Endometrial microvascular endothelial cells (primary cell): ENCODE data around the gene ARHGEF16. TPM values are rescaled to one million over a fixed set of nuclear protein-coding genes. Genes with fewer than 3 reads are reported as not detected.

Source experiments
- in situ Hi-C: cut with HindIII; loops from 2 replicates; pipeline ENCODE4 v1.10.0; 2017; ENCODE audit warnings: low sequenced_read_pairs, low pct_unique_long_range_greater_than_20kb; ENCODE audit errors: inconsistent ontology term
- total RNA-seq: library from RNA; depleted of rRNA; stranded (reverse); fragments of >200 nt; gene quantifications from one replicate; pipeline ENCODE4 v1.2.3, GENCODE V29; 2015; ENCODE audit errors: inconsistent ontology term

ARHGEF16 gene
- total RNA-seq, 1 donor from 2014 or later: not detected

DNA sequence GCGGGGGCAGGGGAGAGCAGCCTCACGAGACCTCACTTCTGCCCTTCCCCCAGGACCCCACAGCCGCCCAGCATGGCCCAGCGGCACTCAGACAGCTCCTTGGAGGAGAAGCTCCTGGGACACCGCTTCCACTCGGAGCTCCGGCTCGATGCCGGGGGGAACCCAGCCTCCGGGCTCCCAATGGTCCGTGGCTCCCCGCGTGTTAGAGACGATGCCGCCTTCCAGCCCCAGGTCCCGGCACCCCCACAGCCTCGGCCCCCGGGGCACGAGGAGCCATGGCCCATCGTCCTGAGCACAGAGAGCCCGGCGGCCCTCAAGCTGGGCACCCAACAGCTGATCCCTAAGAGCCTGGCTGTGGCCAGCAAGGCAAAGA is 8.5 kb downstream of the ARHGEF16 start:
- in situ Hi-C loops: no loop called here

- in situ Hi-C loops: no loop called here
These were observed 9.0 kb downstream of the ARHGEF16 start for GRCh38 chr1:3463408-3463863.

DNA sequence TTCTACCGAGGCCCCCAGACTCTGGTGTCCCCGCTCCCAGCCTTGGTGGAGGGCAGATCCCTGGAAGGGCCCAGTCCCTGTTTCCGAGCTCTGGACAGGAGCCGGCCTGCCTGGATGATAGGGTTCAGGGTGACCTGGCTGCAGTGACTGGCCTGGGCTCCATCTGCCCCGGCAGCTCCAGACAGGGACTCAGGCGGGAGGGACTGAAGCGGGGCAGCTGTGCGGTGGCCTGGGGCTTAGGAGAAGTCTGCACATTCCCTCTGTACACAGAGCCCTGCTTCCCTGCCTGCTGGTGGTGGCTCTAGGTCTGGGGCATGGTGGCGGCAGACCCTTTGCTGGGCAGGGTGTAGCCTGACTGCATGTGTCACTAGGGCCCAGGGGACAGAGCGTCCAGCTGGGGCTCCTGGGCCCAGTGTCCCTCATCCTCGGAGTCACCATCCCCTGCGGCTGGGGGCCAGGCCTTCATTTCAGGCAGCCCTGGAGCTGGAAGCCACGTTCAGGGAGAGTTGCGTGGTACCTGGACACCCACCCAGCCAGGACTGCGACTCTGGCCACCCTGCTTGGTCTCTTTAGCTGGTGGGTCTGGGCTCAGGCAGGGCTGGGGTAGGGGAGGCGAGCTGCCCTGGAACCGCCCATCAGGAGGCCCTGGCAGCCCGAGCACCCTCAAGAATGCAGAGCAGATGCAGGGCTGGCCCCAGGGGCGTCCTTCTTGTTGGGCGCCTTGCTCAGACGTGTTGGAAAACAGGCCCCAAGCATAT is 9.6 kb downstream of the ARHGEF16 start:
- in situ Hi-C loops: no loop called here

- in situ Hi-C loops: no loop called here
These were observed 10.2 kb downstream of the ARHGEF16 start for GRCh38 chr1:3464649-3465025.

DNA sequence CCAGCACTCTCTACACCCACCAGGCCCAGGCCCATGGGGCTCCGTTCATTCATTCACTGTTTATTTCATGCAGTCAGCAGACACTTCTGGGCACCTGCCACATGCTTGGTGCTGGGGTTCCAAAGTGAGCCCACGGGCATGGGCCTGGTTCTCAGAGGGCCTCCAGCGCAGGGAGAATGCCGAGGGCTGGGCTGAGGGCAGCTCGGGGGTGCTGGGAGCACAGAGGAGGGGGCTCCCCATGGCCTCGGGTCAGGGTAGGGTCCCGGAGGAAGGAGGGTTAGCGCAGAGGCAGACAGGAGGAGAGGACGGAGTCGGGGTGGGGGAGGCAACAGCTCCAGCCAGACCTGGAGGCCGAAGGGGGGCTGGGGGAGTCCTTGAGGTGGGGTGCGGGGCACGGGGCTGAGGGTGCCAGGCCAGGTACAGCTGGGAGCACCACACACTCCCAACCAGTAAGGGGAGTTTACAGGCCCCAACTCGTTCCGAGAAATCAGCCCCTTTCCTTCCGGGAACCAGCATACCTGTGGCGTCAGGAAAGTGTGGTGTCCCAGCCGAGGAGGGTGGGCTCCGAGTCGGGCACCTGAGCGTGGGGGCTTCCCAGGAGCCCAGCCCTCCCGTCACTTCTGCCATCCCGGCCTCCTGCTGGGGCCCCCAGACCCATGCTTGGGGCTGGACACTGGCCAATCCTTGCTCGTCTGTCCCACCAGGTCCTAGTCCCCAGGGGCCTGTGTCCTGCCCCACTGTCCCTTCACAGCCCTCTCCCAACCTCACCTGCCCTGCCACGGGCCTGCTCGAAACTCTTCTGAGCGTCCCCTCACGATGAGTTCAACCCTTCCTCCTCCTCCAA is 10.8 kb downstream of the ARHGEF16 start:
- in situ Hi-C loops: no loop called here

DNA sequence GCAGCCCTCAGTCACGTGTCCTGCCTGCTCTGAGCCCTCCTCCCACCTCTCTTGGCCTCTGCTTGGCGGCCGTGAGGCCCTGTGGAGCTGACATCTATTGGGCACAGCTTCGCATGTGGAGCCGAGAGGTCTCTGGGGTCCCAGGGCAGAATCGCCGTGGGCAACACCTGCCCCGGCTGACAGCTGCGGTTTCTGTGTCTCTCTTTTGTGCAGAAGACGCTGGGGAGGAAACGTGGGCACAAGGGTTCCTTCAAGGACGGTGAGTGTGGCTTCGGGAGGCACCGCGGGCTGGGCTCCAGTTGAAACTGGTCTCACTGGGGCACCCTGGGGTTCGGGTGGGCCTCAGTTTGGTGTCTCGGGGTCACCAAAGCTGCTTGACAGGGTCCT is 11.5 kb downstream of the ARHGEF16 start:
- in situ Hi-C loops: no loop called here

GRCh38 chr1:3466366-3467075 is 12.1 kb downstream of the ARHGEF16 start:
- in situ Hi-C loops: no loop called here

GRCh38 chr1:3467096-3468036 is 12.9 kb downstream of the ARHGEF16 start:
- in situ Hi-C loops: no loop called here

DNA sequence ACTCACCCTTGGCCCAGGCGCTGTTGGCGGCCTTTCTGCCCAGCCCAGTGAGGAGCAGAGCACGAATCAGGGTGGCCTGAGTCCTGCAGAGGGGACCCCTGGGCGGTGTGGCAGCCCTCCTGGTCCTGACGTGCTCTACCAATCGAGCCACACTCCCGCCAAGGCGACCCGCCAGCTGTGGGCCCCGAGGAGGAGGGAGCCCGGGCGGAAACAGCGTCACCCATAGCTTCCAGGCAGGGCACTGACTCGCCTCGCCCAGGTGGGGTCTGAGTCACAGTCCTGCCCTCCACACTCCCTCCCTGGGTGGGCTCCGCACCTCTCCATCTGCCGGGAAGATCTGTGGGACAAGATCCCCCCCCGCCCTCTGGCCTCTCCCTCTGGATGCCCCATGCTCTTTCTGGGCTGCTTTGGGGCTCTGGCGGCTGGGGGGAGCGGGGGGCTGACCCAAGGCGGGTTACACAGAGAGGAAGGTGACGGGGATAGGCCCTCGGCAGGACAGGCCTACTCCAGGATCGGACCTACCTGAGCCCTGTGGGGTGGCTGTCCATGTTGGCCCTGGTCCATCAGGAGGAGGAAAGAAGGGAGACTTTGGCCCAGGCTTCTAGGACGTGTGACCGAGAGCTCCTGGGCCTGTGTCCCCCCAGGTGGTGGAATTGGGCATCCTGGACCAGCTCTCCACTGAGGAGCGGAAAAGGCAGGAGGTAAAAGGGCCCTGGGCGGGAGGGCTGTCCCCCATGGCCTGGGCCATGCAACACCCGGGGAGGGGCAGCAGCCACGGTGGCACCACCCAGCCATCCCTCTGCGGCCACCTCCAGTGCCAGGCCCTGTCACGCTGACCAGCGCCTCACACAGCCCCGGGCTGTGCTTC is 14.0 kb downstream of the ARHGEF16 start:
- in situ Hi-C loops: no loop called here

DNA sequence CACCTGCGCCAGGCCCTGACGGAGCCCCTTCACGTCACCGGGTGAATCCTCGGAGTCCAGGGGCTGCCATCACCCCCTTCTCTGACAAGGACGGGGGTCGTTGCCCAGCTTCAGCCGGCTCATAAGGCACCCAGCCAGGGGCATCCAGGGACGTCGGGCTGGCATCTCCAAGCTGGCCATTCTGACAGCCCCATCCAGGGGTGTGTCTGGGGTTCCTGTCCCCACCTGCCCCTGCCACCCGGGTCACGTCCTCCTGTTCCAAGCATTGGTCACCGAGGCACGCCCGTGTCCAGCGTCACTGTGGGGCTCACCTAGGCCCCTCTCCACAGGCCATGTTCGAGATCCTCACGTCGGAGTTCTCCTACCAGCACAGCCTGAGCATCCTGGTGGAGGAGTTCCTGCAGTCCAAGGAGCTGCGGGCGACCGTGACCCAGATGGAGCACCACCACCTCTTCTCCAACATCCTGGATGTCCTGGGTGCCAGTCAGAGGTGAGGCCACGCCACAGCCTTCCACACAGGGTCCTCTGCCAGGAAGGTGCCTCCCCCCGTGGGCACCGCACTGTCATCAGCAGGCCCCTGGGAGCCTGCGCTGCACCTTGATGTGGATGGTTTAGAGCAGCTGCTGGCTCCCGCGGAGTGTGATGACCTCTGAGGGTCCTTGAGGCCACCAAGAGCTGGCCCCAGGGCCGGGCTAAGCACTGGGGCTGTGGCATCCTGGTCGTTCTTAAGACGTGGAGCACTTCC is 14.8 kb downstream of the ARHGEF16 start:
- in situ Hi-C loops: no loop called here

GRCh38 chr1:3469849-3470649 is 15.6 kb downstream of the ARHGEF16 start:
- in situ Hi-C loops: no loop called here

DNA sequence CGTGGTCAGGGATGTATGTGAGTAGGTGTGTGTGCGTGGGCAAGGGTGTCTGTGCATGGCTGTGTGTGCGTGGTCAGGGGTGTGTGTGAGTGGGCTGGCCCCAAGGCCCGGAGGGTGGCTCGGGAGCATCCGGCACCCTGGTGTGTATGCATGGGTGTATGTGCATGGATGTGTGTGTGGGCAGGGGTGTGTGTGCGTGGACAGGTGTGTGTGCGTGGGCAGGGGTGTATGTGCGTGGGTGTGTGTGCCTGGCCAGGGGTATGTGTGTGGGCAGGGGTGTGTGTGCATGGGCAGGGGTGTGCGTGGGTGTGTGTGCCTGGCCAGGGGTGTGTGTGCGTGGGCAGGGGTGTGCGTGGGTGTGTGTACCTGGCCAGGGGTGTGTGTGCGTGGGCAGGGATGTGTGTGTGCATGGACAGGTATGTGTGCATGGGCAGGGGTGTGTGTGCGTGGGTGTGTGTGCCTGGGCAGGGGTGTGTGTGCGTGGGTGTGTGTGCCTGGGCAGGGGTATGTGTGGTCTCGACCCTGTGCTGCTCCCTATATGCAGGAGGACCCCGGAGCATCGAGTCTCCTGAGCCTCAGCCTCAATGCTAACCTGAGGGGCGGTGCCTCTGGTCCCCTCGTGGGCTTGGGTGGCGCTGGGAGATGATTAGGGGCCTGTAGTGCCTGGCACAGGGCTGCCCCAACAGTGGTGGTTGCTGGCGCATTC is 16.3 kb downstream of the ARHGEF16 start:
- in situ Hi-C loops: no loop called here

DNA sequence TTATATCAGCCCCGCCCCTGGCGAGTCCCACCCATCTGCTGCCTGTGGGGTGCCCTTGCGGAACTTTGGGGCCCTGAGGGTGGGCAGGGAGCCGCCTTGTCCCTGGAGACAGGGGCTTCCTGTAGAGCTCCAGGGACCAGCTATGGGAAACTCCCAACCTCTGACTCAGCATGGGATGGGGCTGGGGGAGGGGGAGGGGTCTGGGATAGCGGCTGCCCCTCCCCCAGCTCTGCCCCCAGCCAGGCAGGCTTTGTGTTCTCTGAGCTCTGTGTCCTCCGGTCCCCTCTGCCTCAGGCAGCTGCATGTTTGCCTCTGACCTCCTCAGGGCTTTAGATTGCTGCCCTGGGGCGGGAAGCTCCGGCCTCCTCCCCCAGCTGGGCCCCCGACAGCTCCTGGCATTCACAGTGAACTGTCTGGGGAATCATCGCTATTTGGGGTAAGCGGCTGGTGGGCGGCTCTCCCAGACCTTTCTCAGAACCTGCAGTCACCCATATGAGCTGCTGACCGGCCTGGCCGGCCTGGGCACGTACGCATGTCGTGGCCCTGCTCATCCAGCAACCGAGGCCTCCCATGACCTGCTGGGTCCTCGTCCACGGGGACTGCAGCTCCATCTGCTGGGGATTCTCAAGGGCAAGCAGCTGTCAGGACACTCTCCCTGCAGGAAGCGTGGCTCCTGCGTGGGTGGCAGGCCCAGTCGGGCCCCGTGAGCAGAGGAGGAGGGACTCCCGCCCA is 17.1 kb downstream of the ARHGEF16 start:
- in situ Hi-C loops: no loop called here

GRCh38 chr1:3472088-3472850 is 17.8 kb downstream of the ARHGEF16 start:
- in situ Hi-C loops: no loop called here
